ENCODE data around the gene PYGO1.
"Not testable (repeated sequence)": the region's sequence is repeated elsewhere in the genome, so short reads cannot be mapped to it uniquely, and the experiment has no call there.

Gene PYGO1

DNA sequence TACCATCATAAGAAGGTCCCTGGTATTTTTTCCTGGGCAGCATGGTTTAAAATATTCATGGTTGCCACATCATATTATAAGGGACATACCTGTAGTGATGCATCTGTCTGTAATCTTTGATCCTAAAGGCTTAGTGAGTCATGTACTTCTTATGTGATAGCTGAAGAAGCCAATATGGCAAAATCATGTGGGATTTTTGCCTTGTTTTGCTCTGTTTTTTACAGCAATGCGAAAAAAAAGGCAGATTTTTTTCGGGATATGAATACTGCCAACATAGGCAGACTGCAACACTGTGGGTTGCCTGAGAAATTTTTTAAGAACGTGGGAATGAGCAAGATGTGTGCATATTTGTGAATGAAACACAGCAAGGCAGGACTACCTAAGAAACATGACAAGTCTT is 11.3 kb upstream of the PYGO1 start:
- DNase-seq (ENCODE audit: low read depth): no peak
- TF ChIP-seq, protein P1, sequence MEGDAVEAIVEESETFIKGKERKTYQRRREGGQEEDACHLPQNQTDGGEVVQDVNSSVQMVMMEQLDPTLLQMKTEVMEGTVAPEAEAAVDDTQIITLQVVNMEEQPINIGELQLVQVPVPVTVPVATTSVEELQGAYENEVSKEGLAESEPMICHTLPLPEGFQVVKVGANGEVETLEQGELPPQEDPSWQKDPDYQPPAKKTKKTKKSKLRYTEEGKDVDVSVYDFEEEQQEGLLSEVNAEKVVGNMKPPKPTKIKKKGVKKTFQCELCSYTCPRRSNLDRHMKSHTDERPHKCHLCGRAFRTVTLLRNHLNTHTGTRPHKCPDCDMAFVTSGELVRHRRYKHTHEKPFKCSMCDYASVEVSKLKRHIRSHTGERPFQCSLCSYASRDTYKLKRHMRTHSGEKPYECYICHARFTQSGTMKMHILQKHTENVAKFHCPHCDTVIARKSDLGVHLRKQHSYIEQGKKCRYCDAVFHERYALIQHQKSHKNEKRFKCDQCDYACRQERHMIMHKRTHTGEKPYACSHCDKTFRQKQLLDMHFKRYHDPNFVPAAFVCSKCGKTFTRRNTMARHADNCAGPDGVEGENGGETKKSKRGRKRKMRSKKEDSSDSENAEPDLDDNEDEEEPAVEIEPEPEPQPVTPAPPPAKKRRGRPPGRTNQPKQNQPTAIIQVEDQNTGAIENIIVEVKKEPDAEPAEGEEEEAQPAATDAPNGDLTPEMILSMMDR (IDR thresholded peaks at IDR 0.05; ENCODE audit: insufficient read depth, low read depth, low read length, missing control alignments): no peak

DNA sequence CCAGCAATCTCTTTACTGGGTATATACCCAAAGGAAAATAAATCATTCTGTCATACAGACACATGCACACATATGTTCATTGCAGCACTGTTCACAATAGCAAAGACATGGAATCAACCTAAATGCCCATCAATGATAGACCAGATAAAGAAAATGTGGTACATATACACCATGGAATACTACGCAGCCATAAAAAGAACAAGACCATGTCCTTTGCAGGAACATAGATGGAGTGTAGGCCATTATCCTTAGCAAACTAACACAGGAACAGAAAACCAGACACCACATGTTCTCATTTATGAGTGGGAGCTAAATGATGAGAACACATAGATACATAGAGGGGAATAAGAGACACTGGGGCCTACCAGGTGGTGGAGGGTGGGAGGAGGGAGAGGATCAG is 4.9 kb upstream of the PYGO1 start:
- H3K4me3 ChIP-seq (ENCODE audit: low read depth, low read length); DNase-seq (ENCODE audit: low read depth): not testable (repeated sequence)

More for the DNA sequence above, 11.3 kb upstream of the PYGO1 start:
- H3K4me3 ChIP-seq (ENCODE audit: low read depth, low read length): no peak overlapping the region

DNA sequence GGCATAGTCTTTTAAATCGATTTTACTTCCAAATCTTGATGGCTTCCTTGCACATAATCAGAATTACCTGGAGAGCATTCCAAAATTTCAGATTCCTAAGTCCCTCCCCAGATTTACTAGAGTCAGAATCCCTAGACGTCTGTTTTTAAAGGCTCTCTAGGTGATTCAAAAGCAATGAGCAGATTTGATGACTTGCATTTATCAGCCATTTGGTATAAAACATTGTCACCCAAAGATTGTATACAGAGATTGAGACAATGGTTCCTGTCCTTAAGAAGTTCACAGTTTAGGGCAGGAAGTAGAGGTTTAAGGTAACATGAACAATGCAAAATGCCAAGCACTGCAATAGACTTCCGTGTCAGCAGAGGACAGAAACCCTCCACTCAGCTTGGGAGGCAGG is 2.6 kb upstream of the PYGO1 start:
- H3K4me3 ChIP-seq (ENCODE audit: low read depth, low read length): no peak overlapping the region
- no peak for DNase-seq (ENCODE audit: low read depth)
- TF ChIP-seq, protein P1 (IDR thresholded peaks at IDR 0.05; ENCODE audit: insufficient read depth, low read depth, low read length, missing control alignments): no peak

DNA sequence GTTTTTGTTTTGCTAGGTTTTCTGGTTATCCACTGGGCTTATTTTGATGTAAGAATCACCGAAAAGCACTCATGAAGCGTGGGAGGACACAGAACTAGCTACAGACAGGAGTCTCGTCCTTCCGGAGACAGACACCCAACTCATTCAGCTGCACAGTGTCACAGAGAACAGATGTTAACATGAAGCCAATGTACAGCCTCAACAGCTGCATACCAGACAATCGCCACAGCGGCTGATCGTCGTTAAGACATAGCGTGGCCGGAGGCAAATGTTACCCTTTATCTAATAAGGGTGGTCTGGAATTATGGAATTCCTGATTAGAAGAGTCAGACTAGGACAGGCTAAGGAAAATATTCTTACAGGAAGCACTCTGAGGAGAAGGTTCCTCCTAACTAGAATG is 1.1 kb upstream of the PYGO1 start:
- no peak overlapping the region for H3K4me3 ChIP-seq (ENCODE audit: low read depth, low read length)
- no peak for DNase-seq (ENCODE audit: low read depth)
- TF ChIP-seq, protein P1 (IDR thresholded peaks at IDR 0.05; ENCODE audit: insufficient read depth, low read depth, low read length, missing control alignments): no peak

DNA sequence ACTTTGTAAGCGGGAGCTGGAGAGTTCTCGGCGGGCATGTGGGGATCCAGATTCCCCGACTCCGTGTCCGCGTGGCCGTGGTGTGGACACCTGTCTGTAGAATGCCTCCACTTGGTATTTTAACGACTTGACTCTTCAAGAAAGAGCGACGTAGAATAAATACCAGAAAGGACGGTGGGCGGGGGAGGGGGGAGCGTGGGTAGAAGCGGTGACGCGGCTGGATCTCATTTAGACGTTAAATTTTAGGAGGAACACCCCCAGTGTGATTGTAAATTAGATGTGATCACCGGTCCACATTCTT is 620 bp upstream of the PYGO1 start:
- no peak for DNase-seq (ENCODE audit: low read depth)
- TF ChIP-seq, protein P1 (IDR thresholded peaks at IDR 0.05; ENCODE audit: insufficient read depth, low read depth, low read length, missing control alignments): no peak
- peak overlapping the region; percentile 4 for H3K4me3 ChIP-seq (ENCODE audit: low read depth, low read length)

DNA sequence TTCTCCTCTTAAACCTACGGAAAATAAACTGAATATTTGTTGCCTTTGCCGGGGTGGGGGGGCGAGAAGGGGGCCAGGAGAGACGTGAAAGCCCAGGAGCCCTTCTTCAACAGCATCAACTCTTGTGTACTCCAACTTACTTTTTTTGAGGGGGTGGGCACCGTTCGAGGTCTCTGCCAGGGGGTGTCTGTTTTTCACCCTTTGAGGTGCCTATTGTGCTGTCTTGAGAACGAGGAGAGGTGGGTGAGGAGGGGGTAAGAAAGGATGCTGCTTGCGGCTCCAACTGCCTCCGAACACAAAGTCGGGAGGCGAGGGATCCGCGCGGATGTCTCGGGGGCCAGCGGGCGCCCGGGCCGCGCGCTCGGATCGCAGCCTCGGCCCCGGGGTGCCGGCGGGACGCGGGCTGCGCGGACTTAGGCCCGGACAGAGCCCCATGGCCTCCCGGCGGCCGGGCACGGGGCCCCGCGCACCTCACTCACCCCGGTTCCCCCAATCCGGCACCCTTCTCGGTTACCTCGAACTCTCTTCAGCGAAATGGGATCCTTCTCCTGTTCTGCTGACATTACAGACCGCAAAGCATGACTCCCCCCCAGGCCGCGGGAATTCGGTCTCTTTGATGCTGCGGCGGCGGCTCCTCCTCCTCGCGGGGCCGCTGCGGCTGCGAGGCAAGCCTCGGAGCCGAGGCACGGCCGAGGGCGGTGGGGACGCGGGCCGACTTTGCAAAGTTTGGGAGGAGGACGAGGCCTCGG is 650 bp downstream of the PYGO1 start:
- H3K4me3 ChIP-seq (ENCODE audit: low read depth, low read length): peak overlapping the region; percentile 54
- TF ChIP-seq, protein P1 (IDR thresholded peaks at IDR 0.05; ENCODE audit: insufficient read depth, low read depth, low read length, missing control alignments): no peak
- peak; percentile 8 for DNase-seq (ENCODE audit: low read depth)

DNA sequence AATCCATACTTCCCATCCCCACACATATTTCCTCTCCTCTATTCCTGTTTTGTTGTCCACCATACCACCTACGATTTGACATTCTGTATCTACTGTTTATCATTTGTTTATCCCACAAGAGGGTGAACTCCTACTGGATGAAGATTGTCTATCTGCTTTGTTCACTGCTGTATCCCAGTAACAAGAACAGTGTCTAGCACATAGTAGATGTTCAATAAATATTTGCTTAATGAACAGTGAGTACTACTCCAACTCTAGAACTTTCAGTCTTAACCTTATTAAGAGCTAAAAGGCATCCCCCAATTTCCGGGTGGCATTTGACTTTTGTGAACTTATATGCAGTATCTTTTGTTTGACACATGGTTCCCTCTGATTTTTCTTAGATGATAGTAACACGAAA is 1.3 kb downstream of the PYGO1 start:
- DNase-seq (ENCODE audit: low read depth): no peak
- TF ChIP-seq, protein P1 (IDR thresholded peaks at IDR 0.05; ENCODE audit: insufficient read depth, low read depth, low read length, missing control alignments): no peak
- no peak overlapping the region for H3K4me3 ChIP-seq (ENCODE audit: low read depth, low read length)
